T-helper 22 cell (primary cell): ENCODE results near the gene CEP95.
"Not testable (repeated sequence)": the region's sequence is repeated elsewhere in the genome, so short reads cannot be mapped to it uniquely, and the experiment has no call there.

ENCODE experiments used
- DNase-seq: peaks from one replicate; pipeline ENCODE4 v3.0.0-alpha.2; 2020; ENCODE audit warnings: low read depth

Gene CEP95, protein sequence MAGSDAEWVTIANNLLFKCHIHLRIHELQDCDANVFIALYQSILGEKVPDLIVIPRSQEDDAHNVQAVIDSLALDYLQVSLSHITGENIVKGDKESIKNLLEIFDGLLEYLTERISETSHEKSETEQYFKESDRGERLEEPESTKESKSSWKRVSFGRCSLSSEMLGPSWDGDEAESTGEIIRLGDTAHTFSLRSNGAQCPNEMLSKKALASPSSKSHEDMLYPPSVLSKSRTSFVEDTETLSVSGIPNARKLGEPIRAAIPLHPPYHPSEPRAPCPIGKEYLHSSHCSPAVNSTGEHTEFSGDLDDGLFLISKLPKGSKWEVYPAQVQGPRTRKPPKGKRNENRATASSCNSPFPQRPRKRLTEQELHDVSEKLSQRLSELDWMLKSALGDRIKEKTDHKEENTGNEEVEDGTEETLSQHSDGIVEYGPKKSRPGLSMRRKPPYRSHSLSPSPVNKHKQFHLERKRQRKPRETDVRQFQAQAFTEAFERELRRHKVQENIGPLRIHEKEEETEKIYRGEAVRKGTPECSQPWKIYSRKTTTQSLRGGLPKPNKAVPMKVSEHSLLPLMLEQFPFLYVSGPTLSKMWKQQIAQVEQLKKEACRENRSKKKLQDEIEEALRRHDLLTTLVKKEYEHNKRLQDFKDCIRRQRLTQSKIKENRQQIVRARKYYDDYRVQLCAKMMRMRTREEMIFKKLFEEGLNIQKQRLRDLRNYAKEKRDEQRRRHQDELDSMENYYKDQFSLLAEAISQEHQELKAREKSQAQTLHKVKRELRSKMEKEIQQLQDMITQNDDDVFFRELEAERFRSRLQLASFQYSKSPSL

DNA sequence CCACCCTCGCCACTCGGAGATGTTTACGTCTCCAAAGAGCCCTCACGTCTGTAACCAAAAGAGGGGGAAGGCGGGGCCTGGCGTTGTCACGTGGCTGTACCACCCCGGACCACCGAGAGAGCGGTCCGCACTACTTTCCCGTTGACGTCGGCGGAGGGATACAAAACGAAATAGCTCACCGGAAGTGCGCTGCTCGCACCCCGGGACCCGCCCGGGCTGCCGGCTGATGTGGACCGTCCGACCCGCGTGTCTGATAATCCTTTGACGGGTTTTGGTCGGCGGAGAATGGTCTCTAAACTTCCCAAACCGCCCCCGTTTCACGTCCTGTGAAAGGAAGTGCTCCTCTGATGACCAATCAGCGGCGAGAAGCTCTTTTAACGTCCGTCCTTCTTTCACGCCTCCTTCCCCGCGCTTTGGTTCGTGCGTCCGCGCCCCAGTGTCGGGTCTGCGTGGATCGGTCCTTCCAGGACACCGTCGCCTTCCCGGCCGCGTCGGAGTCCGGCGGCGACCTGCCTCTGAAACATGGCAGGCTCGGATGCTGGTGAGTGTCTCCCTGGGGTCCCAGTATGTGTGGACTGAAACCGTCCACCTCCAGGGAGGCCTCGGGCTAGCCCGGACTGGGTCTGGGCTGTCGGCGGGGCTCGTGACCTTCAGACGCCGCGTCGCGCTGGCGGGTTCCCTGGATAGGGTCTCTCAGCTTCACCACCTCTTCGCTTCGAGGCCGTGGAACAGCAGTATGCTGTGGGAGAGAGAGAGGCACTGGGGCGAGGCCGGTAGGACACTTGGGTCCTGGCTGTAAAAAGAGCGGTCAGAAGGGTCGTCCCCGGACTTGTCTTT lies at the start of gene CEP95:
Gene CEP95 (plus strand): TSS at position 402 of the 837 bp plus-strand sequence. CDS start 121 bp downstream, at position 523.
- DNase-seq, result peak; percentile 93

DNA sequence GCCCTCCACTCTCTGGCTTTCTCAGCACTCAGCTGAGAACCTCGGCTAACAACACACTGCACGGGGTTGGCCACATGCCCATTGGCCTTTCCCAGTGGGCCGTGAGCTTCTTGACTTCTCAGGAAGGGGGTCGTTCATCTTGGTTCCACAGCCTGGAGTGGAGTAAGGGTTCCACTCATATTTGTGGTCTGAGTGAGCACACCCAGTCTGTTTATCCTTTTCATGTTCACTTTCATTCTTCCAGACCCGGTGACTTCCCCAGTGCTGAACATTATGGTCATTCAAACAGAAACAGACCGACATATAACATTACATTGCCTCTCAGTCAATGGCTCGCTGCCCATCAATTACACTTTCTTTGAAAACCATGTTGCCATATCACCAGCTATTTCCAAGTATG lies 49.6 kb upstream of the CEP95 start:
- no peak for DNase-seq

DNA sequence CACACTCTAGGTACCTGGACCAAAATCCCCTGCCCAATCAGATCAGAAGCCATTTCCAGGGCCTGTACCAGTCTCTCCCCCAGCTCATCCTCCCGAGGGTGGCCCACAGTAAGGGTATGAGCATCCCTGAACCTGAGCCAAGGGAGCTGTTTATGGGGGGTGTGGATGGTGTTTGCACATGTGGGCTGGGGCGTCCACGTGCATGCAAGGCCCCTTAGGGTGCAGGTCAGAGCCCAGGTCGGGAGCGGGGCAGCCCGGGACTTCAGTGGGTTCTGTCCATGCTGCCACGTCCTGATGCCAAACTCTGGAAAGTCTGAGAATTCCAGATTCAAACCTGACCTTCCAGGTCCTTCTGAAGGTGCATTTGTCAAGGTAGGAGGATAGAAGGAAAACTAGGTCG lies 48.0 kb upstream of the CEP95 start:
- no peak for DNase-seq

DNA sequence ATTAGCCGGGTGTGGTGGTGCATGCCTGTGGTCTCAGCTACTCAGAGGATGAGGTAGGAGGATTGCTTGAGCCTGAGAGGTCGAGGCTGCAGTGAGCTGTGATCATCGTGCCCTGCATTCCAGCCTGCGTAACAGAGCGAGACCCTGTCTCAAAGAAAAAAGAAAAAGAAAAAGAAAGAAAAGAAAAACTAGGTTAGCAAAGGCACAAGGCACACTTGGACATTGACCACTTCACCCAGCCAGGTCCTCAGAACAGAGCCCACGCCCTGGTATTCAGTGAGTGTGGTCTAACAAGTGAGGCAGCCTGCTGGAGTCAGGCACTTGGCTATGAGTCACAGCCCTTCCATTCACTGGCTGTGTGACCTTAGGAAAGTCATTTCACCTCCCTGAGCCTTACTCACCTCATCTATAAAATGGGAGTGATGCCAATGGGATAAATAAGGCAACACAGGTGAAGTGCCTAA lies 47.5 kb upstream of the CEP95 start:
- no peak for DNase-seq

DNA sequence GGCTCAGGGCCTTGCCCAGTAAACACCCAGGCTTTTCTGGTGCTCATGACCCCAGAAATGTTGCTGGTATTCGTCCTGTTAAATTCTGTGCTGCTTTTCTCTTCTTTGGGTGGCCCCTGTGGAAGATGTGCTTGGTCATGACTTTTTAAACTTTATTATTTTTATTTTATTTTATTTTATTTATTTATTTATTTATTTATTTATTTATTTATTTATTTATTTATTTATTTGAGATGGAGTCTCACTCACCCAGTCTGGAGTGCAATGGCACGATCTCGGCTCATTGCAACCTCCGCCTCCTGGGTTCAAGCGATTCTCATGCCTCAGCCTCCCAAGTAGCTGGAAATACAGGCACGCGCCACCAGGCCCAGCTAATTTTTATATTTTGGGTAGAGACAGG lies 47.0 kb upstream of the CEP95 start:
- not testable (repeated sequence) for DNase-seq

DNA sequence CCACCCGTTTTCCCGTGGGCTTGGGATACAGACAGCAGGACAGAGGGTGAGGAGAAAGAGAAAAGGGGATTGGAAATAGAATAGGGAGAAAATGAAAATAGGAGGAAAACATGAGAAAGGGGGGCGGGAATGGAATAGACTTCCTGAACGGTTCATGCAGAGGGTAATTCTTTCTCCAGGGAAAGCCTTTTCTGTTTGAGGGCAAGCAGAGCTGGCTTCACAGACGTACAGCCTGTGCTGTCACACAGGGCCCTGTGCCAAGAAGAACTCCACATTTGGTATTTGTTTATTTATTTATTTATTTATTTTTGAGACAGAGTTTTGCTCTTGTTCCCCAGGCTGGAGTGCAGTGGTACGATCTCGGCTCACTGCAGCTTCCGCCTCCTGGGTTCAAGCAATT lies 45.8 kb upstream of the CEP95 start:
- DNase-seq, result no peak

DNA sequence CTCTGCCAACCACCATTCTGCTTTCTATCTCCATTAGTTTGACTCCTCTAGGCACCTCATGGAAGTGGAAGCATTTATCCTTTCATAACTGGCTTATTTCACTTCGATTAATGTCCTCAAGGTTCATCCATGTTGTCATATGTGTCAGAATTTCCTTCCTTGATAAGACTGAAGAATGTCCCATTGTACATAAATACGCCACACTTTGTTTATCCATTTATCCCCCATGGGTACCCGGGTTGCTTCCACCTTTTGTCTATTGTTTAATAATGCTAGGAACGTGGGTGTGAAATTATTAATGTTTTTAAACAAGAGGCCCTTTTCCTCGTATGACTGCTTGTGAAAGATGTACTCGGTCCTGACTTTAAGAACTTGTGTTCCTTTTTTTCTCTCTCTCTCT lies 45.0 kb upstream of the CEP95 start:
- DNase-seq, result no peak

DNA sequence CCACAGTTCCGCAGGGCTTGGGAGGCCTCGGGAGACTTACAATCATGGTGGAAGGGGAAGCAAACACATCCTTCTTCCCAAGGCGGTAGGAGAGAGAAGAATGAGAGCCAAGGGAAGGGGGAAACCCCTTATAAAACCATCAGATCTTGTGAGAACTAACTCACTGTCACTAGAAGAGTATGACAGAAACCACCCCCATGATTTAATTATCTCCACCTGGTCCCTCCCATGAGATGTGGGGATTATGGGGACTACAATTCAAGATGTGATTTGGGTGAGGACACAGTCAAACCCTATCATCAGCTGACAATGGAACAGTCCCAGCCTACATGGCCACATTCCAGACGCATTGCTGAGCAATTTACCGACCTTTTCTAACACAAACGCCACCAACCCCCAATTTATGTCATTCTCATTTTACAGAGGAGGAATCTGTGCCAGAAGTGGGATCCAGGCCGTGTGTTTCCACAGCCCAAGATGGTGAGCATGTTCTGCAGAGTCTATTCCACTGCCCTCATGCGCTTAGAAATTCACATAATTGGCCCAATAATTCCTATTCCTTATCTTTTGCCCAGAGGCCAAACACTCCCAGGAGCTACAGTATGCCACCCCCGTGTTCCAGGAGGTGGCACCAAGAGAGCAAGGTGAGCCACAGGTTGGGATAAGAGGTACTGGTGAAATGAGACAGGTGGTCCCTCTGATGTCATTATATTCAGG lies 40.6 kb upstream of the CEP95 start:
- no peak for DNase-seq

DNA sequence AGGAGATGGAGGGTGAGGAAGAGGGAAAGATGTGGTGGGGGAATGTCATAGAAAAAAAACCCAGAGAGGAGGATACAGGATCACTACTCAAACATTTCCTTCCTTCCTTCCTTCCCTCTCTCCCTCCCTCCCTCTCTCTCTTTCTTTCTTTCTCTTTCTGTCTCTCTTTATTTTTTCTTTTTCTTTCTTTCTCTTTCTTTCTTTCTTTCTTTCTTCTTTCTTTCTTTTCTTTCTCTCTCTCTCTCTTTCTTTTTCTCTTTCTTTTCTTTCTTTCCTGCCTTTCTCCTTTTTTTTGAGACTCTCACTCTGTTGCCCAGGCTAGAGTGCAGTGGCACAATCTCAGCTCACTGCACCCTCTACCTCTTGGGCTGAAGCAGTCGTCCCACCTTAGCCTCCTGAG lies 39.9 kb upstream of the CEP95 start:
- DNase-seq, result not testable (repeated sequence)

DNA sequence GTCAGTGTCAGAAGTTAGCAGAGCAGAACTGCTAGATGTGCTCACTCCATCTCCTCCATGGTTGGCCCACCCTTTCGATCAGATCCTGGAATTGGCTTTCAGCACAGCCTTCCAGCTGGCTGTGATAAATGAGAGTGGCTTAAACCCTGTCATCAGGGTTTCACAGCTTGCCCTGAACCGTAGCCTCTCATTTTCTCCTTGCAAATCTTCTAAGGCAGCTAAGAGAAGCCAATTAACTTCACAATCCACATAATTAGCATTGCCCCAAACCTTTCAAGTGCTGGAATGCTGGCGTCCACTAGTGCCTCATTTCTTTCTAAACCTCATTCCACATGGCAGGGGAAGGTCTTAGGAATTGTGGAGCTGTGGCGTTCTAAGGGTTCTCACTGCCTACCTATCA lies 36.2 kb upstream of the CEP95 start:
- no peak for DNase-seq

DNA sequence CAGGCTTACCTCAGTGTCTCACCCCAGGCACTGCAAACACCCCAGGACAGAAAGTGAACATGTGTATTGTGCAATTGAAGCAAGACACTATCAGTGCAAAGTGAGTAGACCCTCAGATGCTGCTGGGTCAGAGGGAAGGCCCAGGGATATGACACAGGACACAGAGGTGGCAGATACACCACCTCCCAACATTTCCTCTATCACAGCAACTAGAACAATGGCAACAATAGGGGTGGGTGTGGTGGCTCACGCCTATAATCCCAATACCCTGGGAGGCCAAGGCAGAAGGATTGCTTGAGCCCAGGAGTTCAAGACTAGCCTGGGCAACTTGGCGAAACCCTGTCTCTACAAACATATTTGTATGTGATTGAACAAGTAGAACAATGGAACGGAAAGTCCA lies 35.3 kb upstream of the CEP95 start:
- DNase-seq, result no peak

DNA sequence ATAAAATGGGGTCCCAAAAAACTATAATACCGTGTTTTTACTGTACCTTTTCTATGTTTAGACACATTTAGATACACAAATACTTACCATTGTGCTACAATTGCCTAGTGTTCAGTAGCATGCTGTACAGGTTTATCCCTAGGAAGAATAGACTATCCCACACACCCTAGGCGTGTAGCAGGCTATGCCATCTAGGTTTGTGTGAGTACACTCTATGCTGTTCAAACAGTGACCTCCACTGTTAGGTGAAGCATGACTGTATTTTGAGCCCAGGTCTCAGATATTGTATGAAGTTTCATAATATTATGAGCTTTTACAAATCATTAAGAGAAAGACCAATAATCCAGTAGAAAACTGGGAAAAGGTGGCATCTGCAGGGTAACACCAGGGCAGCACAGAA lies 34.2 kb upstream of the CEP95 start:
- no peak for DNase-seq

DNA sequence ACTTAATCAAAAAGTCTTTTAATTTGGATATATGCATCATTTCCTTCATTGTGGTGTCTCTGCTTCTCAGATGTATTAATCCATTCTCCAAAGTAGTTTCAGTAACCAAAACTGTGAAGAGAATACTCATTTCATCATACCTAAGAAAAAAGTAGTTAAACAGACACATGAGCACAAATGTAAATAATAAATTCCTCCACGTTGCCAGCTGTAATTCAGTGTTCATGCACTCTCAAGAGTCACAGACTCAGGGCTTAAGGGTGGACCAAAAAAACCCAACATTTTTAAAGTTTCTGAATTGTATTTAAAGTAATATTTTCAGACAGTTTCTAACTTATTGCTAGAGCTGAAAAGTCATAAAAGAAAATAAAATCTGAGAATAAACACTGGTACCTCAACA lies 28.9 kb upstream of the CEP95 start:
- no peak for DNase-seq

DNA sequence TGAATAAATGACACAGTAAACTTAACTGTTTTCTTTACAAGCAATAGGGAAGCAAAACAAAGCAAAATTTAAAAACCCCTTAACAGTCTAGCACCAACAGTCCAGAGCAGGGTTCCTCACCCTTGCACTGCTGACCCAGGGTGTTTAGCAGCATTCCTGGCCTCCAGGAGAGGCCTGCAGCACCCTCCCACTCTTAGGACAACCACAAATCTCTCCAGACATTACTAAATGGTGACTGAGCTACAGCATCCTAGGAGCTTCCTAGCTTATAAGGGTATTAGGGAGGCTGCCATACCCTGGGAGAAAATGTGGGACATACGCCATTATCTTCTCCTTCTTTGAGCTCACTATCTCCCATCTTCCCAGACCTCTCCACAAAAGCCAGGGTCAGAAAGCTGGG lies 25.8 kb upstream of the CEP95 start:
- no peak for DNase-seq

DNA sequence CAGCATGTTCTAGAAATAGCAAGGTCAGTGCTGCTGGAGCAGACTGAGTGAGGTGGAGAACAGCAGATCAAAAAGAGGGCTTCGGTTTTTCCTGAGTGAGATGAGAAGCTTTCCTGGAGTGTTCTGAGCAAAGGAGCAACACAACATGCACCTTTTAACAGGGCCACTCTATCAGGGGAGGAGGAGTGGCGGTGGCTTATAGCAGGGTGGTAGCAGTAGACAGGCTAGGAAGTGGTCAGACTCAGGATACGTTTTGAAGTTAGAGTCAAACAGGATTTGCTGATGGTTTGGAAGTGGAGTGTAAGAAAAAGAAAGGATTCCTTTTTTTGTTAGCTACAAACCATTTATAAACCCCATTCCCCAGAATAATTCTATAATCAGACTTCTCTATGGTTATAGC lies 22.4 kb upstream of the CEP95 start:
- no peak for DNase-seq

DNA sequence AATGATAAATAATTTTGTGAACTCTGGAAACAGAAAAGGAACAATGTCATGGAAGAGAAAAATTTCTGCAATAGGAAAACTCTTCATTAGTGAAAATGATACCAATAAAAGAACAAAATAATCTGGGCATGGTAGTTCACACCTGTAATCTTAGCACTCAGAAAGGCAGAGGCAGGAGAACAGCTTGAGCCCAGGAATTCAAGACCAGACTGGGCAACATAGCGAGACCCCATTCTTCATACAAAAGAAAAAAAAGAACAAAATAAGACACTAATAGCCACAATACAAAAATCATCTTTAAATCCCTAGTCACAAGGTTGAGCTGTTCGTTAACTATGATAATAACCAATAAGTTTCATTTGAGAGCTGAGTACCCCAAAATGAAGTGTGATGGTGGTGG lies 18.5 kb upstream of the CEP95 start:
- DNase-seq, result no peak

DNA sequence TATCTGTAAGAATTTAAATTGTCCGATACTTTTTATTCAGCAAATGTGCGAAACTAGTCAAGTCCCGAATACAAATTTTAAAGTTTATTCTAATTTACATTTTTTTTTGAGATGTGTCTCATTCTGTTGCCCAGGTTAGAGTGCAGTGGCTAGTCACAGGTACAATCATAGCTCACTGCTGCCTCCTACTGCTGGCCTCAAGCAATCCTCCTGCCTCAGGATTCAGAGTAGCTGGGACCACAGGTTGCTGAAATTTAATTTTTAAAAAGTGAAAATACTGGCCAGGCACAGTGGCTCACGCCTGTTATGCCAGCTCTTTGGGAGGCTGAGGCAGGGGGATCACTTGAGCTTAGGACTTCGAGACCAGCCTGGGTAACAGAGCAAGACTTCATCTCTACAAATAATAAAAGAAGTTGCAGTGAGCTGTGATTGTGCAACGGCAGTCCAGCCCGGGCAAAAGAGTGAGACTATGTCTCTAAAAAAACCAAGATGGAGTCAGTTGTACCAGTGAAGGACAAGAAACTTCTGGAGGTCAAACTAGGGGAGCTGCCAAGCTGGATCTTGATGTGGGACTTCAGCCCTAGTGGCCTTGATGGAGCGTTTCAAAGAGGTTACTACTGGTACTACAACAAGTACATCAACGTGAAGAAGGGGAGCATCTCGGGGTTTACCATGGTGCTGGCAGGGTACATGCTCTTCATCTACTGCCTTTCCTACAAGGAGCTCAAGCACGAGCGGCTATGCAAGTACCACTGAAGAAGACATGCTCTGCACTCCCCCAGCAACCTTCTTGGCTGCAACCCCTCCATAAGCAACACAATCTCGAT lies 15.5 kb upstream of the CEP95 start:
- peak; percentile 8 for DNase-seq

DNA sequence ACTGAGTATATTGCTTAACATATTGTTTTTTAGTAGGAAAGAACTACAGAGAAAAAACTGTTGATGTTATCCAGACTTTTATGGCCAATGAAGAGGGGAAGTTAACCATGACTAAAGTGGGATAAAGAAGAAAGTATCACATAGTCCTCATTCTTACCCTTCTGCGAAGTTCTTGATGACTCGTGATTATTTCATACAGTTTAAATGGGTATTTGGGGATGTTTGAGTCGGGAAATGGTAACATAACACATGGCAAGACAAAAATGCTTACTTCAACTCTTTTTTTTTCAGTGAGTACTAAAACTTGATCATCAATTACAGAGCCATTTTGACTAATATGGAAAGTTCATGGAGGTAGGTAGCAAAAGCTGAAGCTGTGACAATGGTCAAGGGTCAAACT lies 14.8 kb upstream of the CEP95 start:
- DNase-seq, result no peak

DNA sequence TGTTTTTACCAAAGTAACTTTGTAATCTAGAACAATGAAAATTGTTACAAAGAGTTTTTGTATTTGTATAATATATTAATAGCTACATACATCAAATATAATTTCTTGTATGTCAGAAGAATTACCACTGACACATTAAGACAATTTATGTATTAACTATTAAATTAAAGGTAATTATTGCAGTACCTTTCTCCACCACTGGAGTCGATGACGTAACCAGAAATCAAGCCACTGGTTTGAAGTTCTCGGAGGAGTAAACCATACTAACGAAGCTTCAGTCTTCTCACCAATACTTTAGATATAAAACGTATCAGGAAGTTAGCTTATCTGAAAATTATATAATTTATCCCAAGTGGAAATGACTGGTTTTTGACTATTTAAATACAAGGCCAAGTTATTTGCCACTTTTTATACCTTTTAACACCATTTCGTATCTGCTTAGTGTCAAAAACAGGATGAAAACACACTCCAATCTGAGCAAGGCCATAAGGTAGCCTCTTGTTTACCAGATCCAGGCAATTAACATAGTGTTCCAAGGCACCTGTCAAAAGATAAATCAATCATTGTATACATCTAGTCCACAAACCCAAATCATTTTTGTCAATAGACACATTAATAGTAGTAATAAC lies 14.2 kb upstream of the CEP95 start:
- peak; percentile 5 for DNase-seq

DNA sequence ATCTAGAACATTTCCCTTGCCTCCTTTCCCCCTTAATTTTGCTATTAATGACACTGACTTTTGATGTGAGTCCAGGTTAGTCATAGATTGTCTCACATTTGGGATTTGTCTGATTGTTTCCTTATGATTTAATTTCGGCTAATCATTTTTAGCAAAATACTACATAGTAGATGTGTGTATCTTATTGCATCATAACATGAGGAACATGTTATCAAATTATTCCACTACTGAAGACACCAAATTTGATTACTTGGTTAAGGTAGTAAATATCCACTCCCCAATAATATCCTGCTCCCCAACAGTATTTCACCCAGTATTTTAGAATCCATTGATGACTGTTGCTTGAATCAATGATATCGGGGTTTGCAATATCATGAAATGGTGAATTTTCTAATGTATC lies 12.7 kb upstream of the CEP95 start:
- DNase-seq, result no peak
